ENCODE measurements around the gene C2CD3.
"Not testable (repeated sequence)": the region's sequence is repeated elsewhere in the genome, so short reads cannot be mapped to it uniquely, and the experiment has no call there.

The C2CD3 gene

GRCh38 chr11:74091549-74091948 is 79.3 kb downstream of the C2CD3 start:
- H3K4me3 ChIP-seq (ENCODE audit: low read depth, low read length) = no peak overlapping the region
- no peak for TF ChIP-seq CTCF (IDR thresholded peaks at IDR 0.05; ENCODE audit: low read depth, low read length)

- H3K4me3 ChIP-seq (ENCODE audit: low read depth, low read length) = no peak overlapping the region
- no peak for TF ChIP-seq CTCF (IDR thresholded peaks at IDR 0.05; ENCODE audit: low read depth, low read length)
Measured at GRCh38 chr11:74090701-74091100, 80.1 kb downstream of the C2CD3 start.

GRCh38 chr11:74086242-74086884 is 84.4 kb downstream of the C2CD3 start:
- H3K4me3 ChIP-seq (ENCODE audit: low read depth, low read length) = no peak overlapping the region
- TF ChIP-seq CTCF (IDR thresholded peaks at IDR 0.05; ENCODE audit: low read depth, low read length) = no peak

- no peak overlapping the region for H3K4me3 ChIP-seq (ENCODE audit: low read depth, low read length)
- no peak for TF ChIP-seq CTCF (IDR thresholded peaks at IDR 0.05; ENCODE audit: low read depth, low read length)
Measured at GRCh38 chr11:74085542-74085892, 85.3 kb downstream of the C2CD3 start.

GRCh38 chr11:74084796-74085541 is 85.8 kb downstream of the C2CD3 start:
- no peak overlapping the region for H3K4me3 ChIP-seq (ENCODE audit: low read depth, low read length)
- no peak for TF ChIP-seq CTCF (IDR thresholded peaks at IDR 0.05; ENCODE audit: low read depth, low read length)

- H3K4me3 ChIP-seq (ENCODE audit: low read depth, low read length) = not testable (repeated sequence)
Measured at GRCh38 chr11:74083927-74084326, 86.9 kb downstream of the C2CD3 start.

- TF ChIP-seq CTCF (IDR thresholded peaks at IDR 0.05; ENCODE audit: low read depth, low read length) = no peak
- H3K4me3 ChIP-seq (ENCODE audit: low read depth, low read length) = no peak overlapping the region
Measured at GRCh38 chr11:74081428-74081827, 89.4 kb downstream of the C2CD3 start.

Measured in WI38 (cell line).